Activated naive CD4-positive, alpha-beta T cell (primary cell): ENCODE results near the gene CDRT4.

Source experiments
- DNase-seq, 4 experiments: peaks; one replicate each; lab custom pipeline; 2025; lab: John Stamatoyannopoulos, UW

CDRT4 gene

GRCh38 chr17:15393414-15393813 lies 74.0 kb downstream of the CDRT4 start:
- no peak for DNase-seq

GRCh38 chr17:15392326-15392741 lies 75.1 kb downstream of the CDRT4 start:
- no peak for DNase-seq

- no peak for DNase-seq
Observed at GRCh38 chr17:15388356-15389041, 78.9 kb downstream of the CDRT4 start.

- DNase-seq = no peak
Observed at GRCh38 chr17:15386083-15386482, 81.3 kb downstream of the CDRT4 start.
